GM23338 (cell line): ENCODE results near the gene ATRIP.
"Not testable (repeated sequence)": the region's sequence is repeated elsewhere in the genome, so short reads cannot be mapped to it uniquely, and the experiment has no call there.

ENCODE experiments used
- CREB1 ChIP-seq: fragments of 250-450 bp; sonication (Bioruptor Pico); IDR thresholded peaks from 2 replicates; pipeline ENCODE4 v1.5.0; 2020; ENCODE audit warnings: low read depth, mild to moderate bottlenecking, moderate library complexity
- EZH2 ChIP-seq: fragments of 200-600 bp; sonication (generic); IDR thresholded peaks from one replicate; pipeline ENCODE4 v1.8.0; 2017; ENCODE audit warnings: antibody characterized with exemption, mild to moderate bottlenecking, low read depth; ENCODE audit not compliant: unreplicated experiment
- EZH2phosphoT487 ChIP-seq: fragments of 200-600 bp; sonication (generic); IDR thresholded peaks from one replicate; pipeline ENCODE4 v1.8.1; 2018; ENCODE audit warnings: antibody characterized with exemption; ENCODE audit not compliant: unreplicated experiment
- POLR2AphosphoS5 ChIP-seq: IDR thresholded peaks from 2 replicates; pipeline ENCODE4 v1.6.1; 2016; ENCODE audit warnings: antibody characterized with exemption, low read depth
- STAT1 ChIP-seq: IDR thresholded peaks from one replicate; pipeline ENCODE4 v1.6.1; 2016; ENCODE audit warnings: antibody characterized with exemption; ENCODE audit not compliant: unreplicated experiment
- TF ChIP-seq, protein P1 (sequence below), 2 experiments: fragments of 200-600 bp in 1 of 2; sonication (generic) in 1 of 2; conservative IDR thresholded peaks; 2 replicates each; pipeline versions ENCODE4 v1.5.1 to v1.6.1; 2016 to 2017; ENCODE audit warnings: antibody characterized with exemption in 2 of 2, low read depth in 2 of 2, mild to moderate bottlenecking in 2 of 2, moderate library complexity in 1 of 2

DNA sequence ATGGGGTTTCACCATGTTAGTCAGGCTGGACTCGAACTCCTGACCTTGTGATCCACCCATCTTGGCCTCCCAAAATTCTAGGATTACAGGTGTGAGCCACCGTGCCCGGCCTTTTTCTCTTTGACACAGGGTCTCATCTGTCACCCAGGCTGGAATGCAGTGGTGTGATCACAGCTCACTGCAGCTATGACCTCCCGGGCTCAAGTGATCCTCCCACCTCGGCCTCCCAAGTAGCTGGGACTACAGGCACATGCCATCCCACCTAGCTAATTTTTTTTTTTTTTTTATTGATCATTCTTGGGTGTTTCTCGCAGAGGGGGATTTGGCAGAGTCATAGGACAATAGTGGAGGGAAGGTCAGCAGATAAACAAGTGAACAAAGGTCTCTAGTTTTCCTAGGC is 36.3 kb downstream of the ATRIP start:
- TF ChIP-seq, protein P1, sequence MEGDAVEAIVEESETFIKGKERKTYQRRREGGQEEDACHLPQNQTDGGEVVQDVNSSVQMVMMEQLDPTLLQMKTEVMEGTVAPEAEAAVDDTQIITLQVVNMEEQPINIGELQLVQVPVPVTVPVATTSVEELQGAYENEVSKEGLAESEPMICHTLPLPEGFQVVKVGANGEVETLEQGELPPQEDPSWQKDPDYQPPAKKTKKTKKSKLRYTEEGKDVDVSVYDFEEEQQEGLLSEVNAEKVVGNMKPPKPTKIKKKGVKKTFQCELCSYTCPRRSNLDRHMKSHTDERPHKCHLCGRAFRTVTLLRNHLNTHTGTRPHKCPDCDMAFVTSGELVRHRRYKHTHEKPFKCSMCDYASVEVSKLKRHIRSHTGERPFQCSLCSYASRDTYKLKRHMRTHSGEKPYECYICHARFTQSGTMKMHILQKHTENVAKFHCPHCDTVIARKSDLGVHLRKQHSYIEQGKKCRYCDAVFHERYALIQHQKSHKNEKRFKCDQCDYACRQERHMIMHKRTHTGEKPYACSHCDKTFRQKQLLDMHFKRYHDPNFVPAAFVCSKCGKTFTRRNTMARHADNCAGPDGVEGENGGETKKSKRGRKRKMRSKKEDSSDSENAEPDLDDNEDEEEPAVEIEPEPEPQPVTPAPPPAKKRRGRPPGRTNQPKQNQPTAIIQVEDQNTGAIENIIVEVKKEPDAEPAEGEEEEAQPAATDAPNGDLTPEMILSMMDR (conservative IDR thresholded peaks at IDR 0.05; ENCODE audit: low read depth in 2 of 2): not testable (repeated sequence)
- not testable (repeated sequence) for TF ChIP-seq EZH2, STAT1, EZH2phosphoT487, POLR2AphosphoS5, CREB1
